Keratinocyte (primary cell): ENCODE data around the gene ELOB.

Experiments
- CTCF ChIP-seq, 3 experiments: IDR thresholded peaks in 1 of 3; conservative IDR thresholded peaks in 1 of 3; optimal IDR thresholded peaks in 1 of 3; 2 replicates in 2 of 3; 3 replicates in 1 of 3; pipeline versions ENCODE3 to v1.5.1; 2011; ENCODE audit warnings: low read length in 3 of 3, mild to moderate bottlenecking in 3 of 3, moderate library complexity in 2 of 3, control low read depth in 1 of 3, inconsistent platforms in 1 of 3; ENCODE audit not compliant: insufficient read depth in 2 of 3; ENCODE audit errors: extremely low read depth in 1 of 3
- EZH2 ChIP-seq: IDR thresholded peaks from one replicate; pipeline ENCODE4 v1.6.1; 2012; ENCODE audit warnings: inconsistent platforms, mild to moderate bottlenecking, low read length, moderate library complexity

- TF ChIP-seq CTCF (optimal IDR thresholded peaks at IDR 0.05 in 1 of 3, IDR thresholded peaks at IDR 0.05 in 1 of 3, conservative IDR thresholded peaks at IDR 0.05 in 1 of 3; ENCODE audit: extremely low read depth in 1 of 3, insufficient read depth in 2 of 3, low read length in 3 of 3) (no peak), EZH2 (no peak)
These were observed 34.8 kb upstream of the ELOB start for GRCh38 chr16:2811703-2812471.
